B cell (primary cell): ENCODE data around the gene PPP1R3E. TPM values are rescaled to one million over a fixed set of nuclear protein-coding genes. Genes with fewer than 3 reads are reported as not detected.

Experiments used
- ATAC-seq: fragments of 200-7000 bp; cut with Tn5 transposase; one replicate; pipeline ENCODE4 v1.10.0; 2021; ENCODE audit warnings: low read depth, mild to moderate bottlenecking, moderate number of reproducible peaks, moderate library complexity
- CTCF ChIA-PET: fragments of 350-600 bp; sonication (Branson Sonifier 250); formaldehyde crosslinking; loops from one replicate; lab custom pipeline; 2021; ENCODE audit warnings: antibody characterized with exemption, inconsistent platforms; lab: Charles Lee
- POLR2A ChIA-PET: fragments of 350-600 bp; sonication (Branson Sonifier 250); formaldehyde crosslinking; loops from one replicate; lab custom pipeline; 2021; ENCODE audit warnings: antibody characterized with exemption; lab: Charles Lee
- DNase-seq: peaks from one replicate; pipeline ENCODE4 v3.0.0; 2013
- H2AFZ ChIP-seq: 2 replicates; pipeline ENCODE4 v1.6.1; 2012; ENCODE audit warnings: mild to moderate bottlenecking, low read depth, low read length; ENCODE audit not compliant: insufficient read depth, poor library complexity, severe bottlenecking
- H3K27ac ChIP-seq, 2 donors: 1 replicate in 1 of 2; 2 replicates in 1 of 2; pipeline ENCODE4 v1.5.1; 2012 to 2013; ENCODE audit warnings: low read length in 2 of 2, mild to moderate bottlenecking in 2 of 2, moderate library complexity in 1 of 2
- H3K27me3 ChIP-seq, 4 experiments: fragments of 200-600 bp in 1 of 4; sonication (generic) in 1 of 4; replicated peaks in 1 of 4; 1 replicate in 2 of 4; 2 replicates in 2 of 4; pipeline versions ENCODE4 v1.6.1 to v1.7.0; 2013 to 2016; ENCODE audit warnings: low read length in 3 of 4, mild to moderate bottlenecking in 2 of 4, mixed read lengths in 1 of 4, moderate library complexity in 1 of 4; ENCODE audit not compliant: insufficient read depth in 4 of 4, control insufficient read depth in 3 of 4; ENCODE audit errors: control extremely low read depth in 1 of 4
- H3K36me3 ChIP-seq, 2 experiments: replicated peaks in 1 of 2; 1 replicate in 1 of 2; 2 replicates in 1 of 2; pipeline versions ENCODE4 v1.6.1 to v1.7.1; 2013; ENCODE audit warnings: low read length in 1 of 2; ENCODE audit not compliant: insufficient read depth in 2 of 2, control insufficient read depth in 1 of 2; ENCODE audit errors: control extremely low read depth in 1 of 2, extremely low read depth in 1 of 2
- H3K4me1 ChIP-seq, 2 donors: fragments of 200-600 bp in 1 of 2; sonication (generic) in 1 of 2; 1 replicate in 1 of 2; 2 replicates in 1 of 2; pipeline versions ENCODE4 v1.5.1 to v1.6.1; 2013 to 2017; ENCODE audit warnings: low read length in 2 of 2; ENCODE audit not compliant: control insufficient read depth in 2 of 2, insufficient read depth in 2 of 2
- H3K4me2 ChIP-seq: replicated peaks from 2 replicates; pipeline ENCODE3; 2012; ENCODE audit warnings: mild to moderate bottlenecking, low read depth, low read length; ENCODE audit not compliant: poor library complexity, severe bottlenecking
- H3K4me3 ChIP-seq, 5 experiments: fragments of 200-600 bp in 1 of 5; sonication (generic) in 1 of 5; 1 replicate in 3 of 5; 2 replicates in 2 of 5; pipeline versions ENCODE4 v1.5.1 to v1.7.0; 2011 to 2016; ENCODE audit warnings: low read length in 4 of 5, mild to moderate bottlenecking in 4 of 5, low read depth in 2 of 5, control low read depth in 1 of 5, moderate library complexity in 1 of 5; ENCODE audit not compliant: insufficient read depth in 1 of 5; ENCODE audit errors: control extremely low read depth in 1 of 5, extremely low read depth in 1 of 5
- H3K79me2 ChIP-seq: fragments of 200-600 bp; sonication (generic); one replicate; pipeline ENCODE4 v1.6.0; 2016; ENCODE audit warnings: low read length; ENCODE audit not compliant: control insufficient read depth, insufficient read depth
- H3K9ac ChIP-seq: fragments of 200-600 bp; sonication (generic); 2 replicates; pipeline ENCODE4 v1.6.1; 2017; ENCODE audit warnings: mild to moderate bottlenecking, low read length, moderate library complexity
- H3K9me3 ChIP-seq, 3 donors: one replicate each; pipeline versions ENCODE4 v1.6.1 to v1.7.1; 2013; ENCODE audit warnings: low read length in 2 of 3; ENCODE audit not compliant: control insufficient read depth in 2 of 3, insufficient read depth in 1 of 3; ENCODE audit errors: control extremely low read depth in 1 of 3
- H4K20me1 ChIP-seq: 2 replicates; pipeline ENCODE4 v1.6.0; 2012; ENCODE audit warnings: mild to moderate bottlenecking, low read length; ENCODE audit not compliant: insufficient read depth, control insufficient read depth, poor library complexity, severe bottlenecking
- H3K27ac Mint-ChIP-seq: one replicate; pipeline ENCODE4 v1.8.0; 2021; ENCODE audit warnings: mixed read lengths
- H3K27me3 Mint-ChIP-seq: one replicate; pipeline ENCODE4 v1.8.0; 2021; ENCODE audit warnings: mixed read lengths
- H3K4me1 Mint-ChIP-seq: one replicate; pipeline ENCODE4 v1.8.0; 2021; ENCODE audit warnings: mixed read lengths
- H3K4me3 Mint-ChIP-seq: one replicate; pipeline ENCODE4 v1.8.0; 2021; ENCODE audit warnings: mixed read lengths
- H3K9me3 Mint-ChIP-seq: one replicate; pipeline ENCODE4 v1.8.0; 2022; ENCODE audit warnings: mixed read lengths; ENCODE audit not compliant: insufficient read depth
- CTCF ChIP-seq: fragments of 200-600 bp; IDR thresholded peaks from one replicate; pipeline ENCODE4 v1.8.0; 2022; ENCODE audit warnings: antibody characterized with exemption, mild to moderate bottlenecking
- EZH2 ChIP-seq: IDR thresholded peaks from 2 replicates; pipeline ENCODE4 v1.6.1; 2012; ENCODE audit warnings: borderline replicate concordance, low read depth, mild to moderate bottlenecking, moderate library complexity, low read length; ENCODE audit not compliant: insufficient read depth, poor library complexity, severe bottlenecking
- WGBS: methylation state at CpG from one replicate; pipeline ENCODE4 v1.1.5; 2013; ENCODE audit warnings: missing lambda C conversion rate; ENCODE audit not compliant: insufficient coverage; 5-methylcytosine and 5-hydroxymethylcytosine counted together
- intact Hi-C: fragments of 100-400 bp; cut with micrococcal nuclease; formaldehyde crosslinking; loops from one replicate; pipeline ENCODE4 v1.10.0; 2022
- polyA plus RNA-seq: library from polyadenylated mRNA; depleted of rRNA; stranded (reverse); fragments of >200 nt; gene quantifications from 2 replicates; pipeline ENCODE4 v1.2.3, GENCODE V29; 2012
- total RNA-seq, 2 donors: library from RNA; stranded (reverse); fragments of 120-200 nt in 1 of 2; gene quantifications; 1 replicate in 1 of 2; 2 replicates in 1 of 2; pipeline versions ENCODE4 v1.2.3 to v1.2.4, GENCODE V29; 2013 to 2022

PPP1R3E gene
- total and polyA plus RNA-seq, 2 donors (not counting 1 experiment from before 2014, with no cell fraction given), result 56.9 to 76.7 TPM

- H3K36me3 ChIP-seq, result peaks cover 0 to 14% of the 10 kb centered on the region in 2 experiments
- no peaks in the 10 kb centered on the region for H3K27me3 ChIP-seq
- ChIA-PET POLR2A (no interaction called here), CTCF (interaction anchor here (0.7 to 8.6 kb wide), 7 partner anchors 8 to 178 kb away, joined by 3 to 56 read pairs (median 3); partner anchors contain the start of gene HOMEZ)
- no peak for TF ChIP-seq CTCF
- TF ChIP-seq EZH2, result no peak
- Mint-ChIP-seq H3K9me3 (no peaks in the 10 kb centered on the region), H3K4me1 (peaks cover 34% of the 10 kb centered on the region), H3K27me3 (no peaks in the 10 kb centered on the region), H3K27ac (peak overlapping the region; percentile 26), H3K4me3 (no peak overlapping the region)
- H3K4me3 ChIP-seq, result no peak overlapping the region
- no peaks in the 10 kb centered on the region for H3K9me3 ChIP-seq
- H3K9ac ChIP-seq, result no peak overlapping the region
- H3K79me2 ChIP-seq, result peaks cover 6% of the 10 kb centered on the region
- H2AFZ ChIP-seq, result no peak overlapping the region
- 96% methylated on average over 5 of the region's 7 CpGs for WGBS
- H4K20me1 ChIP-seq, result no peaks in the 10 kb centered on the region
- intact Hi-C loops, result no loop called here
- no peak overlapping the region for H3K4me2 ChIP-seq
- no peak overlapping the region for H3K27ac ChIP-seq
- ATAC-seq (no peak), DNase-seq (no peak)
- peaks cover 14 to 22% of the 10 kb centered on the region in 2 donors for H3K4me1 ChIP-seq
Observed at GRCh38 chr14:23297611-23298277, 4.9 kb downstream of the PPP1R3E start.

GRCh38 chr14:23297096-23297495 is 5.6 kb downstream of the PPP1R3E start:
- no peak overlapping the region for H3K4me3 ChIP-seq
- TF ChIP-seq CTCF, result no peak
- no peak for TF ChIP-seq EZH2
- CTCF ChIA-PET, result interaction anchor here (0.7 to 8.6 kb wide), 8 partner anchors 7 to 177 kb away, joined by 3 to 56 read pairs (median 8); partner anchors contain the start of genes BCL2L2, HOMEZ and PABPN1
- no peak overlapping the region for H3K27ac ChIP-seq
- H3K9me3 Mint-ChIP-seq, result no peaks in the 10 kb centered on the region
- intact Hi-C loops, result no loop called here
- peaks cover 0 to 14% of the 10 kb centered on the region in 2 experiments for H3K36me3 ChIP-seq
- peaks cover 31% of the 10 kb centered on the region for H3K4me1 Mint-ChIP-seq
- H3K27me3 ChIP-seq, result no peaks in the 10 kb centered on the region
- H3K4me2 ChIP-seq, result no peak overlapping the region
- no peaks in the 10 kb centered on the region for H3K9me3 ChIP-seq
- no peak overlapping the region for H3K4me3 Mint-ChIP-seq
- peaks cover 14 to 22% of the 10 kb centered on the region in 2 donors for H3K4me1 ChIP-seq
- ATAC-seq, result no peak
- no peak overlapping the region for H2AFZ ChIP-seq
- no peak for DNase-seq
- no peaks in the 10 kb centered on the region for H3K27me3 Mint-ChIP-seq
- POLR2A ChIA-PET, result no interaction called here
- no peak overlapping the region for H3K27ac Mint-ChIP-seq
- H3K9ac ChIP-seq, result no peak overlapping the region
- WGBS, result over 99% methylated on average over 6 of the region's 7 CpGs
- H3K79me2 ChIP-seq, result peaks cover 6% of the 10 kb centered on the region
- H4K20me1 ChIP-seq, result no peaks in the 10 kb centered on the region
